ENCODE measurements around the gene THAP4.
A peak's percentile ranks its signal among the peaks of the same experiment; 100 is the strongest.

Gene THAP4

GRCh38 chr2:241545106-241545505 lies 91.9 kb downstream of the THAP4 start:
- no peak for DNase-seq

GRCh38 chr2:241542278-241542605 lies 94.7 kb downstream of the THAP4 start:
- DNase-seq, result no peak

GRCh38 chr2:241541564-241542277 lies 95.2 kb downstream of the THAP4 start:
- DNase-seq, result no peak

- peak; percentile 58 for DNase-seq
Observed at GRCh38 chr2:241540771-241541561, 96.0 kb downstream of the THAP4 start.

DNA sequence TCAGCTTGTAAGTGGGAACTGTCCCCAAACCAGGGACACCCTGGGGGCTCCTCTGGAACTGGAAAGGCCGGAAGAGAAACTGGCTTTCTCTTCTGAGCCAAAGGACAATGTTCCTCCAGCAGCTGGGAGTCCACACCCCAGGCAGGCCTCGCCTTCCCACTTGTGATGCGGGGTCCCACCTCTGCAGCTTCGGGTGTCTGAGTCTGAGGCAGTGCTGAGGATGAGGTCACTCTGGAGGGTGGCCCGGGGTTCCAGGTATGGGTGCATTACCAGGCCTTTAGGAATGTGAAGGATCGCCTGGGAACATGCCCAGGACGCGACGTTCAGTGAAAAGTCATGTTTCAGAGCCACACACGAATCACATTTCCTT lies 96.6 kb downstream of the THAP4 start:
- DNase-seq, result no peak

DNA sequence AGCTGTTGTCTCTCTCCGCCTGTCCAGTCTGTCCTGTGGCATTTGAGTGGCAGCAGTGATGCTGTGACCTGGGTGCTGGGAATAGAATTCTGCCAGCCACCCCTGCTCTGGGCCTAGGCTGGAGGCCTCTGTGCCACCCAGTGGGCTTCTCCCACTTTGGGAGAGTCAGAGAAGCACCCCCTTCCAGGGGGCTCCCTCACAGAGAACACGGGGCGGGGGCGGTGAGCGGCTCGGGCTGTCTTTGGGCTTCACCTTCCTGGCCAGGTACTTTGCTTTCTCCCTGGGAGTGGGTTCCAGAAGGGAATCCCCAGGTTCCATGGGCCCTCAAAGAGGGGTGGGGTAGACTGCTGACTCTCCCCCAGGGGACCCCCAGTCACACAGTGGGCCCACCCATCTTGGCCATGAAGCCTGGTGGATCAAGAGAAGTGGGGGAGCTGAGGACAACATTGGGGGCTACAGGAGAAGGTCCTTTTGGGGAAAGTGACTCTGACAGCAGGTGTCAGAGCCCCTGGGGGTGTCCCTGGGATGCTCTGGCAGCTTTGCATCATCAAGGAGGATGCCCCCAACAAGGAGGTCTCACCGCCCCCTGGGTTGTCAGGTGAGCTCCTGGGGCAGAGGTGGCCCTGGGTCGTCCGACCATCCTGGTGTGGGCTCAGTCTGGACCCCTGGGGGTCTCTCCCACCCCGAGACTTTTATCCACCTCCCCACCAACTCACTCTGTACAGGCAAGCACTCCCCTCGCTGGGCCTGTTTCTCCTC lies 97.2 kb downstream of the THAP4 start:
- DNase-seq, result no peak

- no peak for DNase-seq
Observed at GRCh38 chr2:241538838-241539615, 97.9 kb downstream of the THAP4 start.

DNA sequence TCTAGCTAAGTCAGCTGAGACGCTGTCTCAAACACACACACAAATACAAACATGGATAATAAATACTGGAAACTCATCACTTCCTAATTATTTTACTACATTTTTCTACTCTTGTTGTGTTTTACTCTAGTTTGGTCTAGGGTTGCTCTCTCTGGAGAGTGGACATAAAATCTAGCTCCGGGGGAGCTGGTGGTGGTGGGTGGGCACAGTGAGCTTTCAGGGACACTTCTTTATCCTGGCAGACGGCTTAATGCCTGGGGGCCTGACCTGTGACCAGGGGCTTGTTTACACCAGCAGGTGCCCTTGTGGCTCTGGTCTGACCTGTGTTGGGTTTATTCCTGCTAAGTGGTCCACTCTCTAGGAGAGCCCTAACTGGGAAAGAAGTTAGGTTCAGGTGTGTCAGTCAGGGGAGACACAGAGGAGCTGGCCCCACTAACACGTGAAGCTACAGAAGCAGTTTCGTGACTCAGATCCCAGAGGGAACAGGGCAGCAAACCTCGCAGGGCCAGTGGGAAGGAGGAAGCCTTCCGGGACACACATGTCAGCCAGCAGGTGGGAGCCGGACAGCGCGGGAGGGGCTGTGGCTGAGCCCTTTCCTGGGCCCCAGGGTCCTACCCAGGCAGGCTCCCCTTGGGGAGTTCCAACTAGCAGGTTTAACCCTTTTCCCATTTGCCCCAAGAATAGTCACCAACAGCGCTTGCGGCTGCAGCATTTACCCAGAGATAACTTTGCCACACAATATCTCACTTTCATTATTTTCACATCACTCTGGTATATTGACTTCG lies 100.9 kb downstream of the THAP4 start:
- no peak for DNase-seq

GRCh38 chr2:241534701-241535375 lies 102.1 kb downstream of the THAP4 start:
- no peak for DNase-seq

Measured in right hindlimb (tissue), 1 donor.